Loucy (cell line): Measurements from ENCODE around the gene HEPACAM.

Source experiments
- H2AFZ ChIP-seq: fragments of 200-600 bp; sonication (generic); 2 replicates; pipeline ENCODE4 v1.6.0; 2016; ENCODE audit warnings: antibody characterized with exemption, mild to moderate bottlenecking, low read length, moderate library complexity
- H3F3A ChIP-seq: fragments of 200-600 bp; 2 replicates; pipeline ENCODE4 v1.6.0; 2016; ENCODE audit warnings: antibody characterized with exemption, low read depth, mild to moderate bottlenecking
- H3K27me3 ChIP-seq: fragments of 200-600 bp; sonication (generic); 2 replicates; pipeline ENCODE4 v1.6.1; 2014; ENCODE audit warnings: low read length, mild to moderate bottlenecking; ENCODE audit not compliant: insufficient read depth, poor library complexity, severe bottlenecking
- H3K36me3 ChIP-seq: fragments of 200-600 bp; sonication (generic); 2 replicates; pipeline ENCODE4 v1.6.1; 2016; ENCODE audit warnings: low read length; ENCODE audit not compliant: insufficient read depth
- H3K4me1 ChIP-seq: fragments of 200-600 bp; sonication (generic); 2 replicates; pipeline ENCODE4 v1.5.1; 2014; ENCODE audit warnings: low read length, mild to moderate bottlenecking; ENCODE audit not compliant: insufficient read depth, poor library complexity, severe bottlenecking
- H3K4me2 ChIP-seq: fragments of 200-600 bp; sonication (generic); 2 replicates; pipeline ENCODE4 v1.6.0; 2014; ENCODE audit warnings: antibody characterized with exemption, low read length, low read depth, mild to moderate bottlenecking; ENCODE audit not compliant: poor library complexity, severe bottlenecking
- H3K4me3 ChIP-seq: fragments of 200-600 bp; sonication (generic); 2 replicates; pipeline ENCODE4 v1.5.1; 2014; ENCODE audit warnings: low read length, mild to moderate bottlenecking, mixed read lengths; ENCODE audit not compliant: poor library complexity, severe bottlenecking
- H3K79me2 ChIP-seq: fragments of 200-600 bp; sonication (generic); 2 replicates; pipeline ENCODE4 v1.6.1; 2014; ENCODE audit warnings: low read length; ENCODE audit not compliant: insufficient read depth
- H3K9ac ChIP-seq: fragments of 200-600 bp; sonication (generic); 2 replicates; pipeline ENCODE4 v1.6.0; 2014; ENCODE audit warnings: mild to moderate bottlenecking, low read depth, low read length, moderate library complexity; ENCODE audit not compliant: poor library complexity, severe bottlenecking
- H3K9me2 ChIP-seq: fragments of 200-600 bp; sonication (generic); replicated peaks from 2 replicates; pipeline ENCODE4 v1.6.1; 2016; ENCODE audit warnings: low read depth, low read length, mixed read lengths
- H3K9me3 ChIP-seq: fragments of 200-600 bp; sonication (generic); 2 replicates; pipeline ENCODE4 v1.6.1; 2014; ENCODE audit warnings: mild to moderate bottlenecking, antibody characterized with exemption, low read length, low read depth; ENCODE audit not compliant: insufficient read depth
- H4K20me1 ChIP-seq: fragments of 200-600 bp; sonication (generic); 2 replicates; pipeline ENCODE4 v1.6.0; 2014; ENCODE audit warnings: antibody characterized with exemption, low read length, mild to moderate bottlenecking; ENCODE audit not compliant: insufficient read depth, poor library complexity, severe bottlenecking
- EZH2phosphoT487 ChIP-seq: fragments of 200-600 bp; IDR thresholded peaks from 2 replicates; pipeline ENCODE4 v1.6.1; 2018; ENCODE audit warnings: antibody characterized with exemption, mild to moderate bottlenecking, moderate library complexity, borderline replicate concordance
- TF ChIP-seq, protein P1 (sequence below): fragments of 200-600 bp; sonication (generic); conservative IDR thresholded peaks from 2 replicates; pipeline ENCODE4 v1.5.1; 2014; ENCODE audit warnings: mild to moderate bottlenecking, antibody characterized with exemption, low read length

The HEPACAM gene

GRCh38 chr11:124884869-124885479 lies 50.9 kb downstream of the HEPACAM start:
- Histone ChIP-seq H3K4me2 (no peak overlapping the region), H3K36me3 (no peaks in the 10 kb centered on the region), H4K20me1 (no peaks in the 10 kb centered on the region), H3K4me1 (peaks cover 3% of the 10 kb centered on the region), H3K4me3 (no peak overlapping the region), H3K79me2 (no peaks in the 10 kb centered on the region), H3K9me3 (no peaks in the 10 kb centered on the region), H3K9me2 (no peaks in the 10 kb centered on the region), H3F3A (no peaks in the 10 kb centered on the region), H3K27me3 (no peaks in the 10 kb centered on the region), H2AFZ (no peak overlapping the region), H3K9ac (no peak overlapping the region)
- TF ChIP-seq EZH2phosphoT487: no peak
- TF ChIP-seq, protein P1, sequence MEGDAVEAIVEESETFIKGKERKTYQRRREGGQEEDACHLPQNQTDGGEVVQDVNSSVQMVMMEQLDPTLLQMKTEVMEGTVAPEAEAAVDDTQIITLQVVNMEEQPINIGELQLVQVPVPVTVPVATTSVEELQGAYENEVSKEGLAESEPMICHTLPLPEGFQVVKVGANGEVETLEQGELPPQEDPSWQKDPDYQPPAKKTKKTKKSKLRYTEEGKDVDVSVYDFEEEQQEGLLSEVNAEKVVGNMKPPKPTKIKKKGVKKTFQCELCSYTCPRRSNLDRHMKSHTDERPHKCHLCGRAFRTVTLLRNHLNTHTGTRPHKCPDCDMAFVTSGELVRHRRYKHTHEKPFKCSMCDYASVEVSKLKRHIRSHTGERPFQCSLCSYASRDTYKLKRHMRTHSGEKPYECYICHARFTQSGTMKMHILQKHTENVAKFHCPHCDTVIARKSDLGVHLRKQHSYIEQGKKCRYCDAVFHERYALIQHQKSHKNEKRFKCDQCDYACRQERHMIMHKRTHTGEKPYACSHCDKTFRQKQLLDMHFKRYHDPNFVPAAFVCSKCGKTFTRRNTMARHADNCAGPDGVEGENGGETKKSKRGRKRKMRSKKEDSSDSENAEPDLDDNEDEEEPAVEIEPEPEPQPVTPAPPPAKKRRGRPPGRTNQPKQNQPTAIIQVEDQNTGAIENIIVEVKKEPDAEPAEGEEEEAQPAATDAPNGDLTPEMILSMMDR: no peak

DNA sequence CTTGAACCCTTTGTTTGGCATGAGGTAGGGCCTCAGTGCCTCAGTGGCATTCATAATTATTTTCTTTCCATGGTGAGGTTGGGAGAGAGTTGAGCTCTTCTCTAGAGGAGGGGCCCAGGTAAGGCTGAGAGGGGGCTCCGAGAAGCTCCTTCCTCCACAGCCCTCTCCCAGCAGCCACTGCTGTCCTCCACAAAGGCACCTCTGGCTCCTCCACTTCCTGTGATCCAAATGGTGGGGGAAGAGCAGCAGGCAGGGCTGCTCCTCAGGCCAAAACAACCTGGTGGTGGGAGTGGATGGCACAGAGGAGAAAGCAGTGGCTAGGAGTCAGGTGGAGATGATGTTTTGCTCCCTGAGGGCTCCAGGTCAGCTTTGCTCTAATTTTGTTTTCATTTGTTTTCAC lies 51.5 kb downstream of the HEPACAM start:
- no peak overlapping the region for H3K4me3 ChIP-seq
- H4K20me1 ChIP-seq: no peaks in the 10 kb centered on the region
- no peaks in the 10 kb centered on the region for H3F3A ChIP-seq
- peaks cover 8% of the 10 kb centered on the region for H3K4me1 ChIP-seq
- no peak overlapping the region for H3K9ac ChIP-seq
- no peaks in the 10 kb centered on the region for H3K27me3 ChIP-seq
- no peaks in the 10 kb centered on the region for H3K9me2 ChIP-seq
- no peaks in the 10 kb centered on the region for H3K36me3 ChIP-seq
- H2AFZ ChIP-seq: no peak overlapping the region
- H3K4me2 ChIP-seq: no peak overlapping the region
- TF ChIP-seq EZH2phosphoT487: no peak
- TF ChIP-seq, protein P1: no peak
- no peaks in the 10 kb centered on the region for H3K79me2 ChIP-seq
- H3K9me3 ChIP-seq: no peaks in the 10 kb centered on the region

GRCh38 chr11:124882339-124883071 lies 53.3 kb downstream of the HEPACAM start:
- TF ChIP-seq EZH2phosphoT487: no peak
- TF ChIP-seq, protein P1: no peak
- no peaks in the 10 kb centered on the region for H4K20me1 ChIP-seq
- H3F3A ChIP-seq: no peaks in the 10 kb centered on the region
- no peak overlapping the region for H2AFZ ChIP-seq
- no peaks in the 10 kb centered on the region for H3K79me2 ChIP-seq
- H3K4me1 ChIP-seq: peaks cover 8% of the 10 kb centered on the region
- H3K9me3 ChIP-seq: no peaks in the 10 kb centered on the region
- no peaks in the 10 kb centered on the region for H3K9me2 ChIP-seq
- H3K4me3 ChIP-seq: no peak overlapping the region
- no peak overlapping the region for H3K4me2 ChIP-seq
- H3K36me3 ChIP-seq: no peaks in the 10 kb centered on the region
- H3K27me3 ChIP-seq: no peaks in the 10 kb centered on the region
- H3K9ac ChIP-seq: no peak overlapping the region
